Mesenteric fat pad (tissue), 1 donor: ENCODE results near the gene SGCA. TPM values are rescaled to one million over a fixed set of nuclear protein-coding genes. Genes with fewer than 3 reads are reported as not detected.
A peak's percentile ranks its signal among the peaks of the same experiment; 100 is the strongest.

Experiments
- DNase-seq: peaks from one replicate; pipeline ENCODE4 v3.0.0-alpha.2; 2020; ENCODE audit warnings: low spot score
- total RNA-seq: library from RNA; stranded (reverse); fragmentation: NEBNext Ultra II Directional; extraction: Animal tissue kit (Norgen Biotek cat#: 25700); gene quantifications from one replicate; pipeline ENCODE4 v1.2.1, GENCODE V29; 2021
- donor health status: DM: yes; HTN: yes; CAD: no.

The SGCA gene
- total RNA-seq, 1 donor from 2014 or later, result 0.32 TPM

GRCh38 chr17:50148226-50149090 is 17.3 kb upstream of the SGCA start:
- DNase-seq, result no peak

GRCh38 chr17:50149091-50149416 is 16.8 kb upstream of the SGCA start:
- DNase-seq, result no peak

DNA sequence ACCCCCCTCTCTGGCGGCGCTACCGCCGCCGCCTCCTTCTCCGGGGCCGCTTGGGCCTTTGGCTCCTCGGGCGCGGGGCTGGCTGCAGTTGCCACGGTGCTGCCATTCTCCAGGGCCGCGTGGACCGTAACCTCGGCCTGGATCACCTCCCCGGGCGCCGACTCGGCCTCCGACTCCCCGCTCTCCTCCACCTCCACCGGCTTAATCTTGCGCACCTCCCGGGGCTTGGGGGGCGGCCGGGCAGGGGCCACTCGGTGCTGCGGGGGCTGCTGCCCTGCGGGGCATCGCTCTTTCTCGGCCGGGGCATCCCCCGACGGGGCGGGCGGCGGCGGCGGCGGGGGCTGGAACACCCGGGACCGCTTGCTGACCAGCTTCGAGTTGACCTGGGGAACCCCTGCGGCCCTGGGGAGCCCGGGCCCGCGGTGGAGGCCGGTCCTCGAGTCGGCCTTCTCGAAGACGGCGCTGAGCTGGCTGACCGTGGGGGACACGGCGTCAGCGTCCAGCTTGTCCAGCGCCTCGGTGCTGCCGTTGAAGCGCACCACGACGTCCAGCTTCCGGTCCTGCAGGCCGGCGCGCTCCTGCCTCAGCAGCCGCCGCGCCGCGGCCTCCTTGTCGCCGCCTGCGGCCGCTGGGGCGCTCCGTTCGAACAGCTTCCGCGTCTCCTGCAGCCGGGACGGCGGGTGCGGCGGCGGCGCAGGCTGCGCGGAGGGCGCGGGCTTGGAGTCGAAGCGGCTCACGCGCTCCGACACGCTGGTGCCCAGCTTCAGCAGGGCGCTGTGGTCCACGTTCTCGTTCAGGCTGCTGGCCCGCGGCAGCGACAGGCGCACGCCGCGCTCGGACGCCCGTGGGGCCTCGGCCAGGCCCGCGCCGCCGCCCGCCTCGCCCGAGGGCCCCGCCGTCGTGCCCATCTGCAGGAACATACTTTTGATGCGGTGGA is 16.1 kb upstream of the SGCA start:
- no peak for DNase-seq

GRCh38 chr17:50150354-50151040 is 15.3 kb upstream of the SGCA start, which contains the start of gene PPP1R9B:
PPP1R9B (minus strand) TSS chr17:50150677; CDS start chr17:50150513, 164 bp downstream.
- DNase-seq, result no peak

DNA sequence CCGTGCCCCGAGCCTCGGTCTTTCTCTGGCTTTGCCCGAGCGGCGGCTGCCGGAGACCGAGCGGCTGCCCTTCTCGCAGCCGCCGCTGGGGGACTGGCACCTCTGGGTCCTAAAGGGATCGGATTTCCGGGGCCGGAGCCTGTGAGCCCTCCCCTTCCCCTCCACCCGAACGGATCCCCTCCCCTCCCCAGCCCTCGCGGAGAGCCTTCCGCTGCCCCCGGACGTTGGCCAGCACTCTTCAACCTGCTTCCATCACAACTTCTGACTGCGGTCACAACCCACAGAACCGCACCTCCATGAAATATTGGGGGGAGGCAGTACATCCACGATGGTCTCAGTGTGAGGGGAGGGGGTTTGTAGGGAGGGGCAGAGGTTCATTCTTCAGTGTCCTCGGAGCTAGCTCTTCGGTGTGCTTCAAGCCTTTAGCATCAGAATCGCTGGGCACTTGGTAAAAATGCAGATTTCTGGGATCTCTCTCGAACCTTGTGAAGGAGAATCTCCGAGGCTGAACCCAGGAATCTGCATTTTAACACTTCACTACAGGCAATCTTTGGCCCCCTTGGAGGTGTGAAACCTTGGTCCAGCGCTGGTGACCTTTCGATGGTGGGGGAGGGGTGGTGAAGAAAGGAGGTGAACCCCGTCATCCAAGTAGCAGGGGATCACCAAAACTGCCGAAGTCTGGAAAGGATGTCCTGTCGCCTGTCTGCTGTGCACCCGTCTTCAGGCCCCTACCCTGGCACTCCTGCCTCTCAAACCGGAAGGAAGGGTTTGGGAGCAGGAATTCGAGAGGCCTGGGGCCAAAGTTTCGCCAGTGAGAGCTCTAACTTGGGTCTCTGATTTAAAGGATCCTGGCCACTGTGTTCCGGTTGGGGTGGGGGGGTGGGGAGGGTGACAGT is 14.5 kb upstream of the SGCA start:
- DNase-seq, result peak; percentile 98

GRCh38 chr17:50151937-50152547 is 13.8 kb upstream of the SGCA start:
- no peak for DNase-seq

- DNase-seq, result no peak
Measured at GRCh38 chr17:50152736-50153135, 13.1 kb upstream of the SGCA start.

DNA sequence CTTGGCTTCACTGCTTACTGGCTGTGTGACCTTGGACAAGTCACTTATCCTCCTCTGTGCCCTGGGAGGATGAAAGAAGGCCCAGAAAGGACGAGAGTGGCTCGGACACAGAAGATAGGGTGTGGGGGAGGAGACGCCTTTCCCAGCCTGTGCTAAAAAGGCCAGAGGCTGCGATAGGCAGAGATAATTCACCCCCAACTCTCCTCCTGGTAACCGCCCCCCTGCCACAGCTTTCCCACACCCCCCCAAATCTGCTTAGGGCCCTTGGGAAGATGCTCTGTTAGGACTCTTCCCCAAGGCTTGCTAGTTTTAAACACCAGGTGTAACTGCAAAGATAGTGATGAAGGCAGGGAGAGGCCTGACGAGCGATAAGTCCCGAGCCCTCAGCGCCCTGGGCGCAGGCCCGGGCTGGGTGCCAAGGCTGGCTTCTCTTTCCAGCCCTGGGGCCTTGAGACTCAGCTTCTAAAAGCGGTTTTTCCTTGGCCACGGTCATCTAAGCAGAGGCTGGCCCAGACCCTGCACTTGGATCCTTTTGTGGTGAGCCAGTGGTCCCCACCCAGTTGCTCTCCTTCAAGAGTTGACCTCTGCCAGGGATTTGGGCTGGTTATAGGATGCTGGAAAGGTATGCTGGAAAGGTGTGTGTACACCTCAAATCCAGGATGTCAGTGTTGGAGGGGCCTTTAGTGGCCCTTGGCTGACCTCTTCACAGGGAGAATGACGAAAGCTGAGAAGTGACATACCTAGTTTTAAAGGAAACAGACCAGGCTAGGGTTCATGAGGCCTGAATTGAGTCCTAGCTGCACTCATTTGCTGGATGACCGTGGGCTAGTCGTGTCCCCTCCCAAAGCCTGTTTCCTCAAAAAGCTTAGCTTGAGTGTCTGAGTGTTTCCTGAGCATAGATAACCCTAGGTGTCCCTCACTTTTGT is 11.9 kb upstream of the SGCA start:
- DNase-seq, result no peak

DNA sequence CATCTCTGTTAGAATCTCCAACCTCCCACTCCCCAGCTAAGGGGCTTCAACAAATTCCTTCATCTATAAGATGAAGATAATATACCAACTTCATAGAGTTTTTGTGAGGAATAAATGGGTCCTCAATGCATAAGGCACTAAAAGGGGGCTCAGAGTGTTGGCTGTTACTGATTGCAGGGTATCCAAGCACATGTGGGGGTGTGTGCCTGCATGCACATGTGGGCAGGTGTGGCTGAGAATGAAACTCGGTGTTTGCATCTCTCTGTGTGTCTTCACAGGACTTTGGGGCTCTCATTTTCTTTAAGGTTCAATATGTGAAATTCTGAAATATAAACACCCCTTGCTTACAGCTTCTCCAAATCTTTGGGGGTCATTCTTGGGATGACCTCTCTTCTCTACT is 11.2 kb upstream of the SGCA start:
- DNase-seq, result no peak

GRCh38 chr17:50155115-50155819 is 10.5 kb upstream of the SGCA start:
- DNase-seq, result no peak

- DNase-seq, result no peak
Measured at GRCh38 chr17:50157891-50158290, 7.9 kb upstream of the SGCA start.

DNA sequence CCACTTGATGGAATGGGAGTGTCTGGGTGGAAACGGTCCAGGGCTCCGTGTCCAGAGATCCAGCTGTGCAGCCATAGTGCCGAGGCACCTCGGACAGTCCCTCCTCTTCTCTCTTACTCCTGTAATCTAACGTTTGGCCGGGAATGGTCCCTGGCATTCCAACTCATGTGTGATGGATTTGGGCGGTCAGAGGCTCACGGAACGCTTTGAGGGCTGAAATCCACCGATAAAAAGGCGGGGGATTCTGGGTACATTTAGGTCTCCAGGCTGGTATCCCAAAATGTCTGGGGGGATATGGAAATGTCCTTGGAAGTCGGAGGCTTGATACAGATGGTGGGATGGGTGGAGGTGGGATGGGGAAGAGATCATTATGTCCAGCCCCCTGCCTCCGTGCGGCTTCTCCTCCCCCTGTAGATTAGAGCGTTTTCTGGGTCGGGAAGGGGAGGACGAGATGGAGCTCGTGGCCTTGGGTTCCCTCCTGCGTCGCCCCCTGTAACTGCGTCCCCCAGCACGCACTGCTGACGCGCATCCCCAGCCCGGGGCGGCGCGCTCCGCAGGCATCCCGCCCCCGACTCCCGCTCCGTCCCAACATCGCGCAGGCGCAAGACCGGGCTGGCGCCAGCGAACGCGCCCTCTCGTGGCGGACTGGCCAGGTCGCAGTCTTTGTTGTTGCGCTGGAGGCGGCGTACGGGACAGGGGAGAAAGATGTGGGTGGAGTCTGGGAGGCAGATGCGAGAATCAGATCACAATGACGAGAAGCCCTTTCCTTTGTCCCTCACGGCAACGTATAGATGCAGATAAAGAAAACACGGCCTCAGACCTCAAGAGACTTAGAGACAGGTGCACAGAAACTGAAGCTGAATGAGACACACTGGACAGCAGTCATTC is 4.5 kb upstream of the SGCA start:
- peak; percentile 98 for DNase-seq

- no peak for DNase-seq
Measured at GRCh38 chr17:50161911-50162288, 3.9 kb upstream of the SGCA start.

- DNase-seq, result no peak
Measured at GRCh38 chr17:50162466-50163254, 3.1 kb upstream of the SGCA start.

- no peak for DNase-seq
Measured at GRCh38 chr17:50163843-50164696, 1.7 kb upstream of the SGCA start.

DNA sequence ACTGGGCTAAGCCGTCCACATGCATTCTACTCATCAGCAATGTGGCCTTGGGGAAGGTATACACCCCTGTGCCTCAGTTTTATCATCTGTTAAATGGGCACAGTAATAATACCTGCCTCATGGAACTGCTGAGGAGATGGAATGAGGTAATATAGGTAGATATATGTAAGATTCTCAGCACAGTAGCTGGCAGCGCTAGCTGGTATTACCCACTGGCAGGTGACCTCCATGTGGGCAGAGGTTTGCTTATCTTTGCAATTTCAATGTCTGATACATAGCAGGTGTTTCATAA is 1.2 kb upstream of the SGCA start:
- no peak for DNase-seq
